Tibial artery (tissue), 4 donors: Measurements from ENCODE around the gene KRTAP3-2.

ENCODE experiments used
- DNase-seq, 2 donors: peaks; one replicate each; pipeline ENCODE4 v3.0.0-alpha.2; 2019
- H3K27ac ChIP-seq, 2 donors: fragments of 200-600 bp; sonication (generic) in 1 of 2; 1 replicate in 1 of 2; 2 replicates in 1 of 2; pipeline ENCODE4 v1.5.1; 2018 to 2019; ENCODE audit warnings: mild to moderate bottlenecking in 1 of 2
- H3K27me3 ChIP-seq, 2 donors: fragments of 200-600 bp; sonication (generic) in 1 of 2; one replicate each; pipeline versions ENCODE4 v1.5.1 to v1.6.0; 2016 to 2019
- H3K36me3 ChIP-seq, 3 donors: fragments of 200-600 bp; sonication (generic) in 2 of 3; one replicate each; pipeline ENCODE4 v1.5.1; 2016 to 2019; ENCODE audit warnings: mild to moderate bottlenecking in 2 of 3
- H3K4me1 ChIP-seq, 4 donors: fragments of 200-600 bp; sonication (generic) in 2 of 4; 1 replicate in 3 of 4; 2 replicates in 1 of 4; pipeline ENCODE4 v1.5.1; 2016 to 2019
- H3K4me3 ChIP-seq, 2 donors: fragments of 200-600 bp; sonication (generic) in 1 of 2; 1 replicate in 1 of 2; 2 replicates in 1 of 2; pipeline ENCODE4 v1.5.1; 2018 to 2019; ENCODE audit warnings: mild to moderate bottlenecking in 2 of 2
- H3K9me3 ChIP-seq, 3 donors: fragments of 200-600 bp; sonication (generic) in 1 of 3; one replicate each; pipeline ENCODE4 v1.5.1; 2016 to 2019
- intact Hi-C: fragments of 100-400 bp; cut with DNase I; formaldehyde crosslinking; loops from one replicate; pipeline ENCODE4 v1.15.0; 2023; ENCODE audit warnings: low total_unique reads
- TF ChIP-seq, protein P1 (sequence below), 2 experiments: fragments of 200-600 bp in 1 of 2; fragments of 450-650 bp in 1 of 2; IDR thresholded peaks; one replicate each; pipeline ENCODE4 v1.5.1; 2017 to 2019; ENCODE audit warnings: antibody characterized with exemption in 2 of 2, mild to moderate bottlenecking in 1 of 2, moderate library complexity in 1 of 2

The KRTAP3-2 gene

DNA sequence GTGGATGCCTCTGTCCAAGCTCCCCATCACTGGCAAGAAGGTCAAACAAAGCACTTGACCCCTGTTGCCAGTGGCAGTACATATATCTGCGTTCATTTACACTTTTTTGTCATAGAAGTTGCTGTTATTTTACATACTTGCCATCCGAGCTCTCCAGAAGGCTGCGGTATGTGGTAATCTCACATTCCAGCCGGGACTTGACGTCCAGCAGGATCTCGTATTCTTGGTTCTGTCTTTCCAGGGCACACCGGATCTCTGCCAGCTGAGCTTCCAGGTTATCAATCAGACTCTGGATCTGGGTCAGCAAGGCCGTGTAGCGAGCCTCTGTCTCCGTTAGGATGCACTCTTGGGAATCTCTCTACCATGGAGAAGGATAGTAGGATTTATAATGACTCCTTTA, 39.6 kb downstream of the KRTAP3-2 start:
- intact Hi-C loops = no loop called here
- Histone ChIP-seq H3K36me3 (no peaks in the 10 kb centered on the region), H3K9me3 (peaks cover 0 to 5% (median 0%) of the 10 kb centered on the region in 3 donors), H3K27me3 (peaks cover 0 to 2% of the 10 kb centered on the region in 2 donors), H3K4me1 (no peaks in the 10 kb centered on the region), H3K27ac (no peak overlapping the region), H3K4me3 (no peak overlapping the region)
- TF ChIP-seq, protein P1, sequence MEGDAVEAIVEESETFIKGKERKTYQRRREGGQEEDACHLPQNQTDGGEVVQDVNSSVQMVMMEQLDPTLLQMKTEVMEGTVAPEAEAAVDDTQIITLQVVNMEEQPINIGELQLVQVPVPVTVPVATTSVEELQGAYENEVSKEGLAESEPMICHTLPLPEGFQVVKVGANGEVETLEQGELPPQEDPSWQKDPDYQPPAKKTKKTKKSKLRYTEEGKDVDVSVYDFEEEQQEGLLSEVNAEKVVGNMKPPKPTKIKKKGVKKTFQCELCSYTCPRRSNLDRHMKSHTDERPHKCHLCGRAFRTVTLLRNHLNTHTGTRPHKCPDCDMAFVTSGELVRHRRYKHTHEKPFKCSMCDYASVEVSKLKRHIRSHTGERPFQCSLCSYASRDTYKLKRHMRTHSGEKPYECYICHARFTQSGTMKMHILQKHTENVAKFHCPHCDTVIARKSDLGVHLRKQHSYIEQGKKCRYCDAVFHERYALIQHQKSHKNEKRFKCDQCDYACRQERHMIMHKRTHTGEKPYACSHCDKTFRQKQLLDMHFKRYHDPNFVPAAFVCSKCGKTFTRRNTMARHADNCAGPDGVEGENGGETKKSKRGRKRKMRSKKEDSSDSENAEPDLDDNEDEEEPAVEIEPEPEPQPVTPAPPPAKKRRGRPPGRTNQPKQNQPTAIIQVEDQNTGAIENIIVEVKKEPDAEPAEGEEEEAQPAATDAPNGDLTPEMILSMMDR (IDR thresholded peaks at IDR 0.05) = no peak
- no peak for DNase-seq

- H3K36me3 ChIP-seq = no peaks in the 10 kb centered on the region
- TF ChIP-seq, protein P1 (IDR thresholded peaks at IDR 0.05) = no peak
- no peak for DNase-seq
- H3K4me3 ChIP-seq = no peak overlapping the region
- peaks cover 0 to 2% of the 10 kb centered on the region in 2 donors for H3K27me3 ChIP-seq
- no peak overlapping the region for H3K27ac ChIP-seq
- intact Hi-C loops = no loop called here
- no peaks in the 10 kb centered on the region for H3K9me3 ChIP-seq
- H3K4me1 ChIP-seq = no peaks in the 10 kb centered on the region
Observed at GRCh38 chr17:40958086-40958953, 41.4 kb downstream of the KRTAP3-2 start.

DNA sequence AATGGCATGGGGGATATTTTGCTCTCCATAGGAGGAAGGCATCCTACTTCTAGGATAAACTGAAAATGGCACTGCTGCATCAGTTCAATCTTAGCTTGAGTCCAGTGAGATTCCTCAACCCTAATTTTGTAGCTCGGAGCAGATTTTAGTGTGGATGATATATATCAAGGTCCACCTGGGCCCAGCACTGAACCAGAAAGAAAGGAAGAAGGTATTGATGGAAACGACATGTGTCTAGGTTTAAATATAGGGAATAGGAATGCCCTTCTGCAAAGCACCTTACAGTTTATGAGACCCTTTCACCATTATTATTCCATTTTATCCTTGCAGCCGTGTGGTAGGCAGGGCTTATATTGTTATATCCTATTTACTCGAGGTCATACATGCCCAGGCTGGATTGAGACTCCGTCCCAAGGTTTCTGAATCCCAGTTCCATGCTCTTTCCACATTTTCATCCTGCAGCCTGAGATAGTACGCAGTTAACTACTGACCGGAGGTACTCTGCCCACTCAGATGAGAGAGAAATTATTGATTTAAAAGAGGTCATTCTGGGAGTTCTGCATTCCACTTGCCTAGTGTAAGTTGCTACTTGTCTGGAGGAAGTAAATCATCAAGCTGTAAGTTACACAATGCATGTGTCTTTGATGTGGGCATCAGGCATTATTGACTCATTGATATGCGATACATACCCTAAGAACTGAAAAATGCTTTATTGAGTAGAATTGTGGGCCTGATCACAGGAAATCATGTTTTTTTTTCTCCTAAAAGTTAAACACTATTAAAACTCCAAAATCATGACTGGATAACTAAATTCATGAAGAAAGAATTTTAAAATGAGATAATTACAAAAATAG, 43.1 kb downstream of the KRTAP3-2 start:
- intact Hi-C loops = no loop called here
- no peaks in the 10 kb centered on the region for H3K9me3 ChIP-seq
- H3K27ac ChIP-seq = no peak overlapping the region
- H3K36me3 ChIP-seq = no peaks in the 10 kb centered on the region
- H3K4me1 ChIP-seq = peaks cover 0 to 4% (median 0%) of the 10 kb centered on the region in 4 donors
- TF ChIP-seq, protein P1 (IDR thresholded peaks at IDR 0.05) = no peak
- H3K4me3 ChIP-seq = no peak overlapping the region
- DNase-seq = no peak
- H3K27me3 ChIP-seq = peaks cover 0 to 2% of the 10 kb centered on the region in 2 donors

- H3K27ac ChIP-seq = no peak overlapping the region
- H3K4me3 ChIP-seq = no peak overlapping the region
- intact Hi-C loops = no loop called here
- H3K9me3 ChIP-seq = no peaks in the 10 kb centered on the region
- H3K36me3 ChIP-seq = no peaks in the 10 kb centered on the region
- H3K4me1 ChIP-seq = peaks cover 0 to 4% (median 0%) of the 10 kb centered on the region in 4 donors
- H3K27me3 ChIP-seq = peaks cover 0 to 7% of the 10 kb centered on the region in 2 donors
- TF ChIP-seq, protein P1 (IDR thresholded peaks at IDR 0.05) = no peak
- DNase-seq = no peak
Observed at GRCh38 chr17:40953881-40954280, 45.8 kb downstream of the KRTAP3-2 start.

- H3K4me1 ChIP-seq = peaks cover 0 to 4% (median 0%) of the 10 kb centered on the region in 4 donors
- TF ChIP-seq, protein P1 (IDR thresholded peaks at IDR 0.05) = no peak
- intact Hi-C loops = no loop called here
- no peaks in the 10 kb centered on the region for H3K36me3 ChIP-seq
- H3K9me3 ChIP-seq = no peaks in the 10 kb centered on the region
- H3K27me3 ChIP-seq = peaks cover 0 to 19% of the 10 kb centered on the region in 2 donors
- no peak for DNase-seq
- H3K27ac ChIP-seq = no peak overlapping the region
- H3K4me3 ChIP-seq = no peak overlapping the region
Observed at GRCh38 chr17:40952661-40953060, 47.0 kb downstream of the KRTAP3-2 start.
